Urothelium cell line (cell line): ENCODE data around the gene KLF11.
"Not testable (repeated sequence)": the region's sequence is repeated elsewhere in the genome, so short reads cannot be mapped to it uniquely, and the experiment has no call there.

Experiments
- DNase-seq: peaks from one replicate; pipeline ENCODE4 v3.0.0; 2011; ENCODE audit warnings: low spot score, mixed read lengths
- FAIRE-seq: peaks from 2 replicates; lab custom pipeline; 2011; peaks lifted over from hg19 to GRCh38; lab: Jason Lieb, UNC

Gene KLF11

GRCh38 chr2:10009271-10009810, 34.0 kb upstream of the KLF11 start:
- FAIRE-seq (no peak), DNase-seq (no peak)

- FAIRE-seq: peak; percentile 92
- DNase-seq: peak; percentile 49
Measured at GRCh38 chr2:10009811-10010781, 33.3 kb upstream of the KLF11 start.

DNA sequence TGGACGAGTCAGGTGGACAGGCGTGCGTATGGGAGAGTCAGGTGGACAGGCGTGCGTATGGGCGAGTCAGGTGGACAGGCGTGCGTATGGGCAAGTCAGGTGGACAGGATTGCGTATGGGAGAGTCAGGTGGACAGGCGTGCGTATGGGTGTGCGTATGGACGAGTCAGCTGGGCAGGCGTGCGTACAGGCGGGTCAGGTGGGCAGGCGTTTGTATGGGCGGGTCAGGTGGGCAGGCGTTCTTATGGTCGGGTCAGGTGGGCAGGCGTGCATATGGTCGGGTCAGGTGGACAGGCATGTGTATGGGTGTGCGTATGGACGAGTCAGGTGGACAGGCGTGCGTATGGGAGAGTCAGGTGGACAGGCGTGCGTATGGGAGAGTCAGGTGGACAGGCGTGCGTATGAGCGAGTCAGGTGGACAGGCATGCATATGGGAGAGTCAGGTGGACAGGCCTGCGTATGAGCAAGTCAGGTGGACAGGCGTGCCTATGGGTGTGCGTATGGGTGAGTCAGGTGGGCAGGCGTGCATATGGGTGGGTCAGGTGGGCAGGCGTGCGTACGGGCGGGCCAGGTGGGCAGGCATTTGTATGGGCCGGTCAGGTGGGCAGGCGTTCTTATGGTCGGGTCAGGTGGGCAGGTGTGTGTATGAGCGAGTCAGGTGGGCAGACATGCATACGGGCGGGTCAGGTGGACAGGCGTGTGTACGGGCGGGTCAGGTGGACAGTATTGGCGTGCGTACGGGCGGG, 32.3 kb upstream of the KLF11 start:
- not testable (repeated sequence) for DNase-seq, FAIRE-seq

DNA sequence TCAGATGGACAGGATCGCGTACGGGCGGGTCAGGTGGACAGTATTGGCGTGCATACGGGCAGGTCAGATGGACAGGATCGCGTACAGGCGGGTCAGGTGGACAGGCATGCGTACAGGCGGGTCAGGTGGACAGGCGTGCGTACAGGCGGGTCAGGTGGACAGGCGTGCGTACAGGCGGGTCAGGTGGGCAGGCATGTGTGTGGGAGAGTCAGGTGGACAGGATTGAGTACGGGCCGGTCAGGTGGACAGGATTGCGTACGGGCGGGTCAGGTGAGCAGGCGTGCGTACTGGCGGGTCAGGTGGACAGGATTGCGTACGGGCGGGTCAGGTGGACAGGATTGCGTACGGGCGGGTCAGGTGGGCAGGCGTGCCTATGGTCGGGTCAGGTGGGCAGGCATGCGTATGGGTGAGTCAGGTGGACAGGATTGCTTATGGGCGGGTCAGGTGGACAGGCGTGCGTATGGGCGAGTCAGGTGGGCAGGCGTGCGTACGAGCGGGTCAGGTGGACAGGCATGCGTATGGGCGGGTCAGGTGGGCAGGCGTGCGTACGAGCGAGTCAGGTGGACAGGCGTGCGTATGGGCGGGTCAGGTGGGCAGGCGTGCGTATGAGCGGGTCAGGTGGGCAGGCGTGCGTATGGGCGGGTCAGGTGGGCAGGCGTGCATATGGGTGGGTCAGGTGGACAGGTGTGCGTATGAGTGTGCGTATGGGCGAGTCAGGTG, 31.6 kb upstream of the KLF11 start:
- FAIRE-seq, DNase-seq: not testable (repeated sequence)

GRCh38 chr2:10012366-10012962, 30.9 kb upstream of the KLF11 start:
- DNase-seq: not testable (repeated sequence)
- peak; percentile 99 for FAIRE-seq

- DNase-seq (no peak), FAIRE-seq (no peak)
Measured at GRCh38 chr2:10012963-10013461, 30.3 kb upstream of the KLF11 start.

- not testable (repeated sequence) for FAIRE-seq, DNase-seq
Measured at GRCh38 chr2:10013651-10014417, 29.5 kb upstream of the KLF11 start.

GRCh38 chr2:10014418-10015190, 28.7 kb upstream of the KLF11 start:
- no peak for FAIRE-seq
- DNase-seq: no peak

GRCh38 chr2:10015376-10015989, 27.9 kb upstream of the KLF11 start:
- DNase-seq: not testable (repeated sequence)
- FAIRE-seq: peak; percentile 100

DNA sequence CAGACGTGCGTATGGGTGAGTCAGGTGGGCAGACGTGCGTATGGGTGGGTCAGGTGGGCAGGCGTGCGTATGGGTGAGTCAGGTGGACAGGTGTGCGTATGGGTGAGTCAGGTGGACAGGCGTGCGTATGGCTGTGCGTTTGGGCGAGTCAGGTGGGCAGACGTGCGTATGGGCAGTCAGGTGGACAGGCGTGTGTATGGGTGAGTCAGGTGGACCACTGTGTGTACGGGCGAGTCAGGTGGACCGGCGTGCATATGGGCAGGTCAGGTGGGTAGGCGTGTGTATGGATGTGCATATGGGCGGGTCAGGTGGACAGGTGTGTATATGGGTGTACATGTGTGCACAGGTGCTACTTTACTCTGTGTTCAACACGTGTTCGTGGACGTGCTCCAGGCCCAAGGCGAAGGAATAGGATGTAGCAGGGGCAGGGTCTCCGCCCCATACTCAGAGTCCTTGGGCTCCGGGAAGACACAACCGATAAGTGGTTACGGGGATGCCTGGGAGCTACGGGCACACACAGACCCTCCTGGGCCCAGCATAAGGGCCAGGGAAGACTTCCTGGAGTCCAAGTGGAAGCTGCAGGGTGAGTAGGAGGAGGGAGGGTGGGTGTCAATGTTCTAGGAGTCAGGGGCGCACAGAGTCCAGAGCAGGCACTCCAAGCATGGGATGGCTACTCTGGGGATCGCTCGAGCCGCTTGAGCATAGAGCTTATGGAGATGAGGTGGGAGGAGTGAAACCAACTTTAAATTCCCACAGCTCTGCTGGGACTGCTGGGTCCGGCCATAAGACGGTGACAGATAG, 27.1 kb upstream of the KLF11 start:
- DNase-seq (no peak), FAIRE-seq (no peak)

DNA sequence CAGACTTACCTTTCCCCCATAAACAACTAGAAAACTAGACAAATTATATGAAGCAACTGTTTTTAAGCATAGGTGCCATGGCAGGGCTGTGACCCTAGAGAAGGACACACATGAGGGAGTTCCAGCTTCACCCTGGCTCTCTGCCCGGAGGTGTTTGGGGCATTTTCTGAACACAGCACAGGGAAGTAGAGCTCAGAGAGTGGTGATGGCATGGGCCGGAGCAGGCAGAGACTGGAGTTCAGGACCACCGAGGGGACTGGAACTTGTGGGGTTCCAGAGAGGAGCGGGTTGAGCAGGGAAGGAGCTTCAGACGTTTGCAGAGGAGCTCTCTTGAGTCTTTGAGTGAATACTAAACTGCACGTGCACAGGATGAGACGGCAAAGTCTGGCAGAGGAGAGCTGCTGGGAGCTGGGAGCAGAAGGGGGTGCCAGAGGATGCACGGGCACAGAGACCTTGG, 26.5 kb upstream of the KLF11 start:
- peak; percentile 46 for FAIRE-seq

DNA sequence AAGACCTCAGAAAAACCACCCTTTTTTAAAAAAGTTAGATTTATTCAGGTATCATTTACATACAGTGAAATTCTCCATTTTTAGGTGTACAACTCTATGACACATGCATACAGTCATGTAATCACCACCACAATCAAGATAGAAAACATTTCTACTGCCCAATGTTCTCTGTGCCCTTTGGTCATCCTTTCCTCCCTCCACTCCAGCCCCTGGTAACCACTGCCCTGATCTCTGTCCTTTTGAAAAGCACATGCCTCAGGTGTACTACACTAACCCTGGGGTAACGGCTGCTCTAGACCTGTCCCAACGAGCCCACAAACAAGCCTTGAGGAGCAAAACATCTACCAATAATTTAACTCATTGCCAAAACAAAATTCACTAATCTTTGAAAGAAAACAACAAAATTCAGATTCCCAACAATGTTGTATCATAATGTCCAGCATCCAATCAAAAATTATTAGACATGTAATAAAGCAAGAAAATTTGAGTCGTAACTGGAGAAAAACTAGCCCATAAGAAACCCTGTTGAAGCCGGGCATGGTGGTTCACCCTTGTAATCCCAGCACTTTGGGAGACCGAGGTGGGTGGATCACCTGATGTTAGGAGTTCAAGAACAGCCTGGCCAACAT, 25.9 kb upstream of the KLF11 start:
- no peak for FAIRE-seq
- no peak for DNase-seq

More for the DNA sequence above, 26.5 kb upstream of the KLF11 start:
- DNase-seq: no peak

DNA sequence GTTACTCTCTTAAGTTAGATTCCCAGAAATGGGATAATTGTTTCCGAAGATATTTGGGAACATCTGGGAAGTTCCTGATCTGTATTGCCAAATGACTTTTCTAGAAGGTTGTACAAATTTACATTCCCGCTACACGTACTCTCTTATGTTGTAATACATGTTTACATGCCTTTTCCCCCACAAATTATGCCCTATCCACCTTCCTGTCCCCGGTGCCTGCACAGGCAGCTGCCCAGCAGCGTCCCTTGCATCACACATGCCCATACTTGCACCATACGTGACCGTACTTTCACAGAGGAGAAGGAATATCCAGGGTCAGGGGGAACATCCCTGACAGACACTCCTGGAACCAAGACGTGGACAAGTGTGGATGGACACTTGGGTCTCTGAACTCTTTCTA, 24.2 kb upstream of the KLF11 start:
- FAIRE-seq: no peak
- no peak for DNase-seq

GRCh38 chr2:10019602-10020400, 23.5 kb upstream of the KLF11 start:
- DNase-seq: no peak
- FAIRE-seq: no peak

GRCh38 chr2:10022041-10022421, 21.3 kb upstream of the KLF11 start:
- FAIRE-seq (peak; percentile 5), DNase-seq (no peak)

- DNase-seq (no peak), FAIRE-seq (no peak)
Measured at GRCh38 chr2:10022445-10022844, 20.9 kb upstream of the KLF11 start.
